ENCODE results near the gene PSIP1. TPM values are rescaled to one million over a fixed set of nuclear protein-coding genes. Genes with fewer than 3 reads are reported as not detected.
"Not testable (repeated sequence)": the region's sequence is repeated elsewhere in the genome, so short reads cannot be mapped to it uniquely, and the experiment has no call there.

Gene PSIP1
- total RNA-seq, 1 experiment from 2014 or later = 56.2 TPM

GRCh38 chr9:15529566-15530324 lies 19.0 kb upstream of the PSIP1 start:
- Mint-ChIP-seq H3K27ac (ENCODE audit: unreplicated experiment) (no peak overlapping the region), H3K4me3 (ENCODE audit: low read depth, unreplicated experiment) (no peak overlapping the region), H3K27me3 (ENCODE audit: unreplicated experiment) (no peaks in the 10 kb centered on the region), H3K9me3 (ENCODE audit: low read depth, unreplicated experiment) (no peaks in the 10 kb centered on the region), H3K36me3 (ENCODE audit: insufficient read depth, unreplicated experiment) (no peaks in the 10 kb centered on the region), H3K4me1 (ENCODE audit: low read depth, unreplicated experiment) (no peaks in the 10 kb centered on the region)
- DNase-seq = no peak
- CTCF ChIA-PET = no interaction called here
- BruUV-seq (replicated peaks) = no TSS peak
- no peak for TF ChIP-seq CTCF (IDR thresholded peaks at IDR 0.05; ENCODE audit: unreplicated experiment)
- intact Hi-C loops (cut with micrococcal nuclease; ENCODE audit: unreplicated experiment) = no loop called here

GRCh38 chr9:15527035-15527434 lies 16.3 kb upstream of the PSIP1 start:
- DNase-seq; H3K4me1 Mint-ChIP-seq (ENCODE audit: low read depth, unreplicated experiment); H3K27ac Mint-ChIP-seq (ENCODE audit: unreplicated experiment); H3K27me3 Mint-ChIP-seq (ENCODE audit: unreplicated experiment); intact Hi-C loops (cut with micrococcal nuclease; ENCODE audit: unreplicated experiment); BruUV-seq (replicated peaks); H3K4me3 Mint-ChIP-seq (ENCODE audit: low read depth, unreplicated experiment); H3K9me3 Mint-ChIP-seq (ENCODE audit: low read depth, unreplicated experiment); H3K36me3 Mint-ChIP-seq (ENCODE audit: insufficient read depth, unreplicated experiment); CTCF ChIA-PET: not testable (repeated sequence)

- H3K9me3 Mint-ChIP-seq (ENCODE audit: low read depth, unreplicated experiment) = no peaks in the 10 kb centered on the region
- H3K27ac Mint-ChIP-seq (ENCODE audit: unreplicated experiment) = no peak overlapping the region
- H3K27me3 Mint-ChIP-seq (ENCODE audit: unreplicated experiment) = no peaks in the 10 kb centered on the region
- intact Hi-C loops (cut with micrococcal nuclease; ENCODE audit: unreplicated experiment) = no loop called here
- no peaks in the 10 kb centered on the region for H3K36me3 Mint-ChIP-seq (ENCODE audit: insufficient read depth, unreplicated experiment)
- H3K4me1 Mint-ChIP-seq (ENCODE audit: low read depth, unreplicated experiment) = no peaks in the 10 kb centered on the region
- no peak for DNase-seq
- TF ChIP-seq CTCF (IDR thresholded peaks at IDR 0.05; ENCODE audit: unreplicated experiment) = no peak
- no peak overlapping the region for H3K4me3 Mint-ChIP-seq (ENCODE audit: low read depth, unreplicated experiment)
- BruUV-seq (replicated peaks) = no TSS peak
- CTCF ChIA-PET = no interaction called here
Measured at GRCh38 chr9:15525958-15526357, 15.2 kb upstream of the PSIP1 start.

GRCh38 chr9:15524845-15525455 lies 14.2 kb upstream of the PSIP1 start:
- BruUV-seq (replicated peaks) = no TSS peak
- CTCF ChIA-PET = no interaction called here
- Mint-ChIP-seq H3K27ac (ENCODE audit: unreplicated experiment) (no peak overlapping the region), H3K36me3 (ENCODE audit: insufficient read depth, unreplicated experiment) (no peaks in the 10 kb centered on the region), H3K9me3 (ENCODE audit: low read depth, unreplicated experiment) (no peaks in the 10 kb centered on the region), H3K27me3 (ENCODE audit: unreplicated experiment) (no peaks in the 10 kb centered on the region), H3K4me1 (ENCODE audit: low read depth, unreplicated experiment) (no peaks in the 10 kb centered on the region), H3K4me3 (ENCODE audit: low read depth, unreplicated experiment) (no peak overlapping the region)
- TF ChIP-seq CTCF (IDR thresholded peaks at IDR 0.05; ENCODE audit: unreplicated experiment) = no peak
- no peak for DNase-seq
- intact Hi-C loops (cut with micrococcal nuclease; ENCODE audit: unreplicated experiment) = no loop called here

GRCh38 chr9:15522130-15522755 lies 11.5 kb upstream of the PSIP1 start:
- Mint-ChIP-seq H3K4me3 (ENCODE audit: low read depth, unreplicated experiment) (no peak overlapping the region), H3K9me3 (ENCODE audit: low read depth, unreplicated experiment) (no peaks in the 10 kb centered on the region), H3K27me3 (ENCODE audit: unreplicated experiment) (no peaks in the 10 kb centered on the region), H3K4me1 (ENCODE audit: low read depth, unreplicated experiment) (no peaks in the 10 kb centered on the region), H3K27ac (ENCODE audit: unreplicated experiment) (no peak overlapping the region), H3K36me3 (ENCODE audit: insufficient read depth, unreplicated experiment) (no peaks in the 10 kb centered on the region)
- CTCF ChIA-PET = no interaction called here
- intact Hi-C loops (cut with micrococcal nuclease; ENCODE audit: unreplicated experiment) = no loop called here
- no TSS peak for BruUV-seq (replicated peaks)
- no peak for DNase-seq
- TF ChIP-seq CTCF (IDR thresholded peaks at IDR 0.05; ENCODE audit: unreplicated experiment) = no peak
